ENCODE results near the gene ABCA12.

ABCA12 gene

GRCh38 chr2:214960677-214961076 lies 177.7 kb downstream of the ABCA12 start:
- Histone ChIP-seq H3K27me3 (ENCODE audit: insufficient read depth, low read length) (no peaks in the 10 kb centered on the region), H3K4me1 (ENCODE audit: insufficient read depth, low read length, severe bottlenecking) (no peaks in the 10 kb centered on the region), H3K79me2 (ENCODE audit: insufficient read depth, low read length) (no peaks in the 10 kb centered on the region), H2AFZ (ENCODE audit: low read length) (no peak overlapping the region), H3K9me3 (ENCODE audit: low read length) (no peaks in the 10 kb centered on the region), H4K20me1 (ENCODE audit: insufficient read depth, low read length) (no peaks in the 10 kb centered on the region), H3K9ac (ENCODE audit: low read length) (no peak overlapping the region), H3K4me3 (ENCODE audit: low read depth, low read length, poor library complexity, severe bottlenecking) (no peak overlapping the region), H3F3A (ENCODE audit: insufficient read depth, low read length) (no peaks in the 10 kb centered on the region), H3K27ac (ENCODE audit: low read depth, low read length, poor library complexity, severe bottlenecking) (no peak overlapping the region), H3K36me3 (ENCODE audit: insufficient read depth, low read length) (no peaks in the 10 kb centered on the region), H3K4me2 (ENCODE audit: low read length) (no peak overlapping the region), H3K9me2 (ENCODE audit: low read depth, low read length) (no peaks in the 10 kb centered on the region)
- TF ChIP-seq CTCF (IDR thresholded peaks at IDR 0.05; ENCODE audit: low read length) (peak; percentile 38), EZH2 (IDR thresholded peaks at IDR 0.05; ENCODE audit: borderline replicate concordance, low read length) (no peak)

- Histone ChIP-seq H3K27me3 (ENCODE audit: insufficient read depth, low read length) (no peaks in the 10 kb centered on the region), H3K9me3 (ENCODE audit: low read length) (no peaks in the 10 kb centered on the region), H3K9me2 (ENCODE audit: low read depth, low read length) (no peaks in the 10 kb centered on the region), H3F3A (ENCODE audit: insufficient read depth, low read length) (no peaks in the 10 kb centered on the region), H2AFZ (ENCODE audit: low read length) (no peak overlapping the region), H4K20me1 (ENCODE audit: insufficient read depth, low read length) (no peaks in the 10 kb centered on the region), H3K79me2 (ENCODE audit: insufficient read depth, low read length) (no peaks in the 10 kb centered on the region), H3K9ac (ENCODE audit: low read length) (no peak overlapping the region), H3K4me2 (ENCODE audit: low read length) (no peak overlapping the region), H3K36me3 (ENCODE audit: insufficient read depth, low read length) (no peaks in the 10 kb centered on the region), H3K27ac (ENCODE audit: low read depth, low read length, poor library complexity, severe bottlenecking) (no peak overlapping the region), H3K4me1 (ENCODE audit: insufficient read depth, low read length, severe bottlenecking) (no peaks in the 10 kb centered on the region), H3K4me3 (ENCODE audit: low read depth, low read length, poor library complexity, severe bottlenecking) (no peak overlapping the region)
- TF ChIP-seq CTCF (IDR thresholded peaks at IDR 0.05; ENCODE audit: low read length) (no peak), EZH2 (IDR thresholded peaks at IDR 0.05; ENCODE audit: borderline replicate concordance, low read length) (no peak)
These were observed 191.5 kb downstream of the ABCA12 start for GRCh38 chr2:214946949-214947348.

- Histone ChIP-seq H3K9me3 (ENCODE audit: low read length) (no peaks in the 10 kb centered on the region), H3K9me2 (ENCODE audit: low read depth, low read length) (no peaks in the 10 kb centered on the region), H3K36me3 (ENCODE audit: insufficient read depth, low read length) (no peaks in the 10 kb centered on the region), H3F3A (ENCODE audit: insufficient read depth, low read length) (no peaks in the 10 kb centered on the region), H3K79me2 (ENCODE audit: insufficient read depth, low read length) (no peaks in the 10 kb centered on the region), H4K20me1 (ENCODE audit: insufficient read depth, low read length) (no peaks in the 10 kb centered on the region), H2AFZ (ENCODE audit: low read length) (no peak overlapping the region), H3K9ac (ENCODE audit: low read length) (no peak overlapping the region), H3K4me1 (ENCODE audit: insufficient read depth, low read length, severe bottlenecking) (no peaks in the 10 kb centered on the region), H3K4me3 (ENCODE audit: low read depth, low read length, poor library complexity, severe bottlenecking) (no peak overlapping the region), H3K27me3 (ENCODE audit: insufficient read depth, low read length) (no peaks in the 10 kb centered on the region), H3K4me2 (ENCODE audit: low read length) (no peak overlapping the region), H3K27ac (ENCODE audit: low read depth, low read length, poor library complexity, severe bottlenecking) (no peak overlapping the region)
- TF ChIP-seq CTCF (IDR thresholded peaks at IDR 0.05; ENCODE audit: low read length) (no peak), EZH2 (IDR thresholded peaks at IDR 0.05; ENCODE audit: borderline replicate concordance, low read length) (no peak)
These were observed 204.4 kb downstream of the ABCA12 start for GRCh38 chr2:214934006-214934405.
